Suprapubic skin (tissue), 4 donors: ENCODE data around the gene CWC27. TPM values are rescaled to one million over a fixed set of nuclear protein-coding genes. Genes with fewer than 3 reads are reported as not detected.
A peak's percentile ranks its signal among the peaks of the same experiment; 100 is the strongest.
"Not testable (repeated sequence)": the region's sequence is repeated elsewhere in the genome, so short reads cannot be mapped to it uniquely, and the experiment has no call there.

Experiments
- DNase-seq, 2 donors: peaks; one replicate each; pipeline ENCODE4 v3.0.0-alpha.2; 2019; ENCODE audit warnings: low spot score in 2 of 2
- H3K27ac ChIP-seq: fragments of 200-600 bp; sonication (generic); one replicate; pipeline ENCODE4 v1.5.1; 2019
- H3K27me3 ChIP-seq: fragments of 200-600 bp; sonication (generic); one replicate; pipeline ENCODE4 v1.5.1; 2019
- H3K36me3 ChIP-seq: fragments of 200-600 bp; sonication (generic); one replicate; pipeline ENCODE4 v1.5.1; 2019
- H3K4me1 ChIP-seq: fragments of 200-600 bp; sonication (generic); one replicate; pipeline ENCODE4 v1.5.1; 2019
- H3K4me3 ChIP-seq: fragments of 200-600 bp; sonication (generic); one replicate; pipeline ENCODE4 v1.5.1; 2019; ENCODE audit warnings: mild to moderate bottlenecking
- H3K9me3 ChIP-seq: fragments of 200-600 bp; sonication (generic); one replicate; pipeline ENCODE4 v1.5.1; 2019
- CTCF ChIP-seq, 2 donors: fragments of 200-600 bp in 1 of 2; fragments of 450-650 bp in 1 of 2; sonication (generic) in 1 of 2; IDR thresholded peaks; one replicate each; pipeline ENCODE4 v1.5.1; 2016 to 2019; ENCODE audit warnings: antibody characterized with exemption in 2 of 2, mild to moderate bottlenecking in 1 of 2, moderate library complexity in 1 of 2
- EP300 ChIP-seq: sonication (generic); formaldehyde crosslinking; IDR thresholded peaks from one replicate; pipeline ENCODE4 v1.6.1; 2017; ENCODE audit warnings: antibody characterized with exemption
- POLR2A ChIP-seq, 2 donors: fragments of 450-650 bp; IDR thresholded peaks; one replicate each; pipeline ENCODE4 v1.6.1; 2017; ENCODE audit warnings: antibody characterized with exemption in 2 of 2, mild to moderate bottlenecking in 2 of 2, moderate library complexity in 2 of 2
- POLR2AphosphoS5 ChIP-seq, 3 donors: sonication (generic); formaldehyde crosslinking; IDR thresholded peaks; one replicate each; pipeline ENCODE4 v1.6.1; 2017; ENCODE audit warnings: antibody characterized with exemption in 3 of 3
- WGBS: methylation state at CpG from one replicate; pipeline ENCODE4 v1.1.5; 2018; 5-methylcytosine and 5-hydroxymethylcytosine counted together
- total RNA-seq, 4 donors: library from RNA; depleted of rRNA; stranded (reverse); fragments of >200 nt; gene quantifications; one replicate each; pipeline ENCODE4 v1.1.0, GENCODE V29; 2016

CWC27 gene
- total RNA-seq, 4 donors from 2014 or later, result 6.4 to 17.8 (median 13.0) TPM

GRCh38 chr5:64929833-64930232 is 161.1 kb downstream of the CWC27 start:
- WGBS, result 97% methylated on average over 1 of the region's 1 CpG
- no peak for DNase-seq

DNA sequence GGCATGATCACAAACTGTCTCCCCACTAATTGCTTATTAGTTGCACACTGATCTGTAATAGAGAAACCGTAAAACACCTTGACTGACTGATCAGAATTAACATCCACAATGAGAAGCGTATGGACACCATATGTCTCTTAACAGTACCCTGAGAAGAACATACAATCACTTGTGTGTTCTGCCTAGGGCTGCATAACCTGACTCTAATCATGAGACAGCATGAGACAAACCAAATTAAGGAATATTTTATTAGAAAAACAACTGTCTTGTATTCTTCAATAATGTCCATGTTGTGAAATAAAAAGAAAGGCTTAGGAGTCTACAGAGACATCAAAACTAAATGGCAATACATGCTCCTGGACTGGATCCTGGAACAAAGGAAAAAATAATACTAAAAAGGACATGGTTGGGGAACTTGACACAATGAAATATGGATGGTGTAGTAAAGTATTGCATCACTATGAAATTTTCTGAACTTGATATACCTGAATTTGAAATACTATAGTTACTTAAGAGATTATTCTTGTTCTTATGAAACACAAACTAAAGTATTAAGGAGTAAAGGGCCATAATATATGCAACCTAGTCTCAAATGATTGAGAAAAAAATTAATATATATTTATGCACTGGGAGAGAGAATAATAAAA is 162.1 kb downstream of the CWC27 start:
- WGBS, result 90% methylated on average over 2 of the region's 2 CpGs
- no peak overlapping the region for H3K27ac ChIP-seq

More at GRCh38 chr5:64929833-64930232, 161.1 kb downstream of the CWC27 start:
- H3K27ac ChIP-seq, result no peak overlapping the region
- no peaks in the 10 kb centered on the region for H3K4me1 ChIP-seq
- no peak for TF ChIP-seq POLR2AphosphoS5 (IDR thresholded peaks at IDR 0.05)
- TF ChIP-seq EP300, result no peak
- no peak for TF ChIP-seq CTCF (IDR thresholded peaks at IDR 0.05)
- no peak for TF ChIP-seq POLR2A (IDR thresholded peaks at IDR 0.05)
- H3K36me3 ChIP-seq, result no peaks in the 10 kb centered on the region
- no peak overlapping the region for H3K4me3 ChIP-seq
- H3K9me3 ChIP-seq, result no peaks in the 10 kb centered on the region
- no peaks in the 10 kb centered on the region for H3K27me3 ChIP-seq

DNA sequence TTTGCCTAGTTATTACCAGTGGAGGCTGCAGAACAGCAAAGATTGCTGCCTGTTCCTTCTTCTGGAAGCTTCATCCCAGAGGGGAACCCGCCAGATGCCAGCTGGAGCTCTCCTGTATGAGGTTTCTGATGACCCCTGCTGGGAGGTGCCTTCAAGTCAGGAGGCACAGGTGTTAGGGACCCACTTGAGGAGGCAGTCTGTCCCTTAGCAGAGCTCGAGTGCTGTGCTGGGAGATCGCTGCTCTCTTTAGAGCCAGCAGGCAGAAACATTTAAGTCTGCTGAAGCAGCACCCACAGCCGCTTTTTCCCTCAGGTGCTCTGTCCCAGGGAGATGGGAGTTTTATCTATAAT is 170.7 kb downstream of the CWC27 start:
- H3K27ac ChIP-seq, H3K36me3 ChIP-seq, H3K9me3 ChIP-seq, H3K4me1 ChIP-seq, DNase-seq, H3K27me3 ChIP-seq: not testable (repeated sequence)
- peak overlapping the region; percentile 24 for H3K4me3 ChIP-seq
- WGBS, result 94% methylated on average over 4 of the region's 4 CpGs

More for the DNA sequence above, 162.1 kb downstream of the CWC27 start:
- DNase-seq, result no peak
- Histone ChIP-seq H3K4me3 (no peak overlapping the region), H3K36me3 (no peaks in the 10 kb centered on the region), H3K4me1 (no peaks in the 10 kb centered on the region), H3K27me3 (no peaks in the 10 kb centered on the region), H3K9me3 (peaks cover 4% of the 10 kb centered on the region)
- TF ChIP-seq CTCF (IDR thresholded peaks at IDR 0.05), result no peak
- TF ChIP-seq POLR2AphosphoS5 (IDR thresholded peaks at IDR 0.05), result no peak
- TF ChIP-seq EP300, result no peak
- TF ChIP-seq POLR2A (IDR thresholded peaks at IDR 0.05), result no peak

- no peak for TF ChIP-seq POLR2AphosphoS5 (IDR thresholded peaks at IDR 0.05)
- no peak for TF ChIP-seq CTCF (IDR thresholded peaks at IDR 0.05)
- no peak for TF ChIP-seq POLR2A (IDR thresholded peaks at IDR 0.05)
- TF ChIP-seq EP300, result no peak
- no peaks in the 10 kb centered on the region for H3K27me3 ChIP-seq
- H3K27ac ChIP-seq, result no peak overlapping the region
- H3K4me3 ChIP-seq, result peak overlapping the region; percentile 24
- peaks cover 4% of the 10 kb centered on the region for H3K36me3 ChIP-seq
- no peak for DNase-seq
- WGBS, result 78% methylated on average over 17 of the region's 17 CpGs
- H3K9me3 ChIP-seq, result peaks cover 4% of the 10 kb centered on the region
- peaks cover 5% of the 10 kb centered on the region for H3K4me1 ChIP-seq
Observed at GRCh38 chr5:64939772-64940510, 171.2 kb downstream of the CWC27 start.

DNA sequence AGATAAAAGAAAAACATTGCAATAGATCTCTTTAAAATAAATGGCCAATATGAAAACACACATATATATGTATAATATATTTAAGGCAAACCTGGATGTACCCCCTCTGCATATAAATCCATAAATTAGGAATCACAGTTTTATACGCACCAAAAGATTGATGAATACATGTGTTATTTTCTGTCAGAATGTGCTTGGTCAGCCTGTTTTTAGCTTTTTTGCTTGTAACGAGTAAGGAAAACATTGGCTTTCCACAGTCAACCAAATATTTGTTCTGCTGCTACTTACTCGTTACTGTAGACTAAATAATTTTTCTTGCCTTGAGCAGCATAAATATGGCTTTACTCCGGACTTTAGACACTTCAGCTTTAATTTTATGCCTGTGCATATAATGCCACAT is 173.7 kb downstream of the CWC27 start:
- TF ChIP-seq EP300, result no peak
- no peak for TF ChIP-seq CTCF (IDR thresholded peaks at IDR 0.05)
- TF ChIP-seq POLR2A (IDR thresholded peaks at IDR 0.05), result no peak
- TF ChIP-seq POLR2AphosphoS5 (IDR thresholded peaks at IDR 0.05), result no peak
- DNase-seq, result no peak
- Histone ChIP-seq H3K4me3 (no peak overlapping the region), H3K9me3 (no peaks in the 10 kb centered on the region), H3K36me3 (peaks cover 4% of the 10 kb centered on the region), H3K27ac (no peak overlapping the region), H3K4me1 (peaks cover 5% of the 10 kb centered on the region), H3K27me3 (no peaks in the 10 kb centered on the region)
- 86% methylated on average over 4 of the region's 4 CpGs for WGBS
